Endothelial cell of umbilical vein (primary cell): ENCODE data around the gene THAP11. TPM values are rescaled to one million over a fixed set of nuclear protein-coding genes. Genes with fewer than 3 reads are reported as not detected.

ENCODE experiments used
- BruUV-seq: library from RNA; stranded (reverse); fragments of 400-500 nt; replicated peaks from 2 replicates; lab custom pipeline; 2021; lab: Mats Ljungman, UMichigan
- CTCF ChIA-PET: fragments of 300-600, 350-600 bp; sonication (Branson Sonifier 250); formaldehyde crosslinking; loops from one replicate; lab custom pipeline; 2021; ENCODE audit warnings: antibody characterized with exemption, inconsistent platforms; lab: Charles Lee
- POLR2A ChIA-PET: fragments of 300-600, 350-600 bp; sonication (Branson Sonifier 250); formaldehyde crosslinking; loops from one replicate; lab custom pipeline; 2021; ENCODE audit warnings: antibody characterized with exemption, inconsistent platforms; lab: Charles Lee
- DNase-seq: peaks from one replicate; pipeline ENCODE4 v3.0.0-alpha.2; 2011; ENCODE audit warnings: low read depth, low spot score
- FAIRE-seq: peaks from 2 replicates; lab custom pipeline; 2011; peaks lifted over from hg19 to GRCh38; lab: Jason Lieb, UNC
- H2AFZ ChIP-seq: 2 replicates; pipeline ENCODE4 v1.6.0; 2012; ENCODE audit warnings: low read depth, low read length, control low read depth, inconsistent platforms
- H3K27ac ChIP-seq: 2 replicates; pipeline ENCODE4 v1.5.1; 2011; ENCODE audit warnings: low read depth, mild to moderate bottlenecking, control low read depth, low read length, moderate library complexity; ENCODE audit not compliant: insufficient read depth
- H3K27me3 ChIP-seq, 2 experiments: 2 replicates each; pipeline versions ENCODE4 v1.6.0 to v1.6.1; 2011; ENCODE audit warnings: low read length in 2 of 2, mixed read lengths in 1 of 2; ENCODE audit not compliant: control insufficient read depth in 2 of 2, insufficient read depth in 2 of 2
- H3K36me3 ChIP-seq, 2 experiments: 2 replicates in 1 of 2; 3 replicates in 1 of 2; pipeline ENCODE4 v1.5.1; 2011; ENCODE audit warnings: low read length in 2 of 2, mild to moderate bottlenecking in 1 of 2, moderate library complexity in 1 of 2; ENCODE audit not compliant: control insufficient read depth in 2 of 2, insufficient read depth in 2 of 2; ENCODE audit errors: extremely low read depth in 1 of 2
- H3K4me1 ChIP-seq: 3 replicates; pipeline ENCODE4 v1.5.1; 2011; ENCODE audit warnings: mild to moderate bottlenecking, low read length; ENCODE audit not compliant: control insufficient read depth, insufficient read depth; ENCODE audit errors: extremely low read depth
- H3K4me2 ChIP-seq: 2 replicates; pipeline ENCODE4 v1.6.1; 2011; ENCODE audit warnings: low read length, control low read depth, mixed read lengths; ENCODE audit not compliant: insufficient read depth
- H3K4me3 ChIP-seq, 3 experiments: fragments of 200-600 bp in 1 of 3; sonication (generic), shearing (Covaris generic) in 1 of 3; replicated peaks in 1 of 3; 2 replicates each; pipeline ENCODE4 v1.5.1; 2011 to 2016; ENCODE audit warnings: control low read depth in 3 of 3, low read length in 3 of 3, mild to moderate bottlenecking in 2 of 3, inconsistent platforms in 1 of 3, low read depth in 1 of 3, moderate library complexity in 1 of 3; ENCODE audit not compliant: insufficient read depth in 1 of 3
- H3K79me2 ChIP-seq: 2 replicates; pipeline ENCODE4 v1.6.0; 2012; ENCODE audit warnings: low read length, inconsistent platforms; ENCODE audit not compliant: control insufficient read depth, insufficient read depth
- H3K9ac ChIP-seq: replicated peaks from 2 replicates; pipeline ENCODE3; 2011; ENCODE audit warnings: low read length, control low read depth; ENCODE audit not compliant: insufficient read depth; ENCODE audit errors: extremely low read depth
- H3K9me1 ChIP-seq: replicated peaks from 3 replicates; pipeline ENCODE4 v1.6.0; 2011; ENCODE audit warnings: mild to moderate bottlenecking, low read length; ENCODE audit not compliant: control insufficient read depth, insufficient read depth; ENCODE audit errors: extremely low read depth
- H3K9me3 ChIP-seq: replicated peaks from 2 replicates; pipeline ENCODE4 v1.5.1; 2012; ENCODE audit warnings: low read length, inconsistent platforms; ENCODE audit not compliant: control insufficient read depth, insufficient read depth
- H4K20me1 ChIP-seq: replicated peaks from 2 replicates; pipeline ENCODE3; 2011; ENCODE audit warnings: mild to moderate bottlenecking, low read length; ENCODE audit not compliant: control insufficient read depth, insufficient read depth; ENCODE audit errors: extremely low read depth
- CTCF ChIP-seq, 2 donors: IDR thresholded peaks; 1 replicate in 1 of 2; 2 replicates in 1 of 2; pipeline ENCODE4 v1.5.1; 2011; ENCODE audit warnings: low read length in 2 of 2, mild to moderate bottlenecking in 2 of 2, moderate library complexity in 2 of 2, control low read depth in 1 of 2, inconsistent platforms in 1 of 2, low read depth in 1 of 2; ENCODE audit not compliant: insufficient read depth in 1 of 2; ENCODE audit errors: extremely low read depth in 1 of 2
- EZH2 ChIP-seq: IDR thresholded peaks from 2 replicates; pipeline ENCODE4 v1.6.1; 2012; ENCODE audit warnings: borderline replicate concordance, low read depth, mild to moderate bottlenecking, moderate library complexity, low read length, inconsistent platforms; ENCODE audit not compliant: severe bottlenecking
- FOS ChIP-seq: IDR thresholded peaks from 2 replicates; pipeline ENCODE4 v1.6.1; 2011; ENCODE audit warnings: mild to moderate bottlenecking, low read length, moderate library complexity, borderline replicate concordance; ENCODE audit not compliant: insufficient read depth
- GATA2 ChIP-seq: IDR thresholded peaks from 2 replicates; pipeline ENCODE4 v1.7.0; 2011; ENCODE audit warnings: low read depth, mild to moderate bottlenecking, moderate library complexity, mixed read lengths, low read length; ENCODE audit not compliant: insufficient read length, insufficient read depth
- JUN ChIP-seq: IDR thresholded peaks from 2 replicates; pipeline ENCODE4 v1.6.1; 2011; ENCODE audit warnings: borderline replicate concordance, low read depth; ENCODE audit not compliant: insufficient read length, insufficient read depth
- MAX ChIP-seq: IDR thresholded peaks from 2 replicates; pipeline ENCODE4 v1.6.1; 2011; ENCODE audit not compliant: insufficient read depth, insufficient read length
- MYC ChIP-seq: IDR thresholded peaks from one replicate; pipeline ENCODE4 v1.6.1; 2011; ENCODE audit warnings: mild to moderate bottlenecking, low read depth, low read length
- POLR2A ChIP-seq: IDR thresholded peaks from 2 replicates; pipeline ENCODE4 v1.6.1; 2012; ENCODE audit warnings: low read depth, mild to moderate bottlenecking, control low read depth, low read length
- POLR2AphosphoS5 ChIP-seq: IDR thresholded peaks from 2 replicates; pipeline ENCODE4 v1.6.1; 2012; ENCODE audit warnings: low read depth, mild to moderate bottlenecking, control low read depth, low read length, moderate library complexity; ENCODE audit not compliant: insufficient read depth
- dilution Hi-C: fragments of 300-500 bp; cut with MboI; formaldehyde crosslinking; loops from one replicate; pipeline ENCODE4 v1.15.0; 2019; ENCODE audit warnings: low sequenced_read_pairs; ENCODE audit not compliant: extremely low pct_ligation_motif_present
- intact Hi-C: fragments of 100-400 bp; cut with micrococcal nuclease; formaldehyde crosslinking; loops from one replicate; pipeline ENCODE4 v1.10.0; 2022
- polyA plus RNA-seq, 4 experiments: library from polyadenylated mRNA; depleted of rRNA in 3 of 4; stranded (reverse) in 3 of 4; unstranded in 1 of 4; fragments of >200 nt; gene quantifications; 2 replicates each; pipeline versions ENCODE4 v1.2.1 to v1.2.3, GENCODE V29; 2011 to 2012; ENCODE audit warnings: missing spikeins in 1 of 4
- total RNA-seq: library from RNA; stranded (reverse); gene quantifications from 2 replicates; pipeline ENCODE4 v1.2.3, GENCODE V29; 2021

Gene THAP11
- total and polyA plus RNA-seq, 2 donors (not counting 3 experiments of a cell fraction or from before 2014, with no cell fraction given) = 24.0 to 25.9 TPM

GRCh38 chr16:67811899-67812298 is 30.2 kb upstream of the THAP11 start:
- no peaks in the 10 kb centered on the region for H3K9me3 ChIP-seq
- no peak for TF ChIP-seq MAX
- no peak for TF ChIP-seq JUN
- TF ChIP-seq MYC = no peak
- TF ChIP-seq FOS = no peak
- TF ChIP-seq CTCF (IDR thresholded peaks at IDR 0.05; ENCODE audit: extremely low read depth in 1 of 2, insufficient read depth in 1 of 2, low read depth in 1 of 2, low read length in 2 of 2) = no peak
- no peak for TF ChIP-seq POLR2A
- TF ChIP-seq GATA2 = no peak
- no peak for TF ChIP-seq POLR2AphosphoS5
- no peak for TF ChIP-seq EZH2
- dilution Hi-C loops (no loop called here), intact Hi-C loops (no loop called here)
- ChIA-PET POLR2A (interaction anchor here (0.7 kb wide), 1 partner anchor 1157 kb away, joined by 5 read pairs; no protein-coding TSS in a partner anchor), CTCF (interaction anchor here (2.4 kb wide), 1 partner anchor 22 kb away, joined by 5 read pairs; no protein-coding TSS in a partner anchor)
- FAIRE-seq (no peak), DNase-seq (no peak)
- H3K4me3 ChIP-seq = no peak overlapping the region
- no peak overlapping the region for H2AFZ ChIP-seq
- no TSS peak for BruUV-seq
- H3K4me2 ChIP-seq = no peak overlapping the region
- no peak overlapping the region for H3K27ac ChIP-seq
- no peaks in the 10 kb centered on the region for H3K27me3 ChIP-seq
- no peak overlapping the region for H3K9ac ChIP-seq
- H3K4me1 ChIP-seq = no peaks in the 10 kb centered on the region
- H3K9me1 ChIP-seq = no peaks in the 10 kb centered on the region
- H3K79me2 ChIP-seq = no peaks in the 10 kb centered on the region
- H3K36me3 ChIP-seq = no peaks in the 10 kb centered on the region
- H4K20me1 ChIP-seq = no peaks in the 10 kb centered on the region
